Panc1 (cell line): ENCODE results near the gene DLL3. TPM values are rescaled to one million over a fixed set of nuclear protein-coding genes. Genes with fewer than 3 reads are reported as not detected.

Experiments used
- ATAC-seq: fragments of 200-7000 bp; cut with Tn5 transposase; 2 replicates; pipeline ENCODE4 v1.9.1; 2020; ENCODE audit warnings: mild to moderate bottlenecking, moderate library complexity
- BruUV-seq: library from RNA; stranded (reverse); fragments of 400-500 nt; replicated peaks from 2 replicates; lab custom pipeline; 2021; lab: Mats Ljungman, UMichigan
- CTCF ChIA-PET: fragments of 300-600 bp; sonication (Branson Sonifier 250); formaldehyde crosslinking; loops from one replicate; lab custom pipeline; 2022; ENCODE audit warnings: antibody characterized with exemption; lab: Charles Lee
- POLR2A ChIA-PET: fragments of 300-600 bp; sonication (Branson Sonifier 250); formaldehyde crosslinking; loops from one replicate; lab custom pipeline; 2022; ENCODE audit warnings: antibody characterized with exemption; lab: Charles Lee
- DNase-seq: peaks from one replicate; pipeline ENCODE4 v3.0.0-alpha.2; 2010; ENCODE audit warnings: low read depth, low spot score
- H3K27ac ChIP-seq: 2 replicates; pipeline ENCODE4 v1.5.1; 2011; ENCODE audit warnings: mild to moderate bottlenecking, low read length, inconsistent platforms
- H3K27me3 ChIP-seq: fragments of 200-500 bp; sonication (Bioruptor generic); 2 replicates; pipeline ENCODE4 v1.6.0; 2014; ENCODE audit warnings: low read length, inconsistent platforms; ENCODE audit not compliant: control insufficient read depth, insufficient read depth
- H3K36me3 ChIP-seq: fragments of 200-500 bp; sonication (Bioruptor generic); 2 replicates; pipeline ENCODE4 v1.5.1; 2014; ENCODE audit warnings: inconsistent platforms, mild to moderate bottlenecking, low read length, moderate library complexity; ENCODE audit not compliant: control insufficient read depth, insufficient read depth
- H3K4me1 ChIP-seq: 2 replicates; pipeline ENCODE4 v1.5.1; 2011; ENCODE audit warnings: inconsistent platforms, mild to moderate bottlenecking, low read length, moderate library complexity; ENCODE audit not compliant: control insufficient read depth, insufficient read depth
- H3K4me3 ChIP-seq, 2 experiments: 2 replicates each; pipeline ENCODE4 v1.5.1; 2011 to 2012; ENCODE audit warnings: low read depth in 2 of 2, low read length in 2 of 2, mild to moderate bottlenecking in 2 of 2, inconsistent platforms in 1 of 2, moderate library complexity in 1 of 2
- H3K9me3 ChIP-seq: fragments of 200-500 bp; sonication (Bioruptor generic); 2 replicates; pipeline ENCODE4 v1.5.1; 2014; ENCODE audit warnings: low read depth, mild to moderate bottlenecking, inconsistent platforms, low read length, moderate library complexity; ENCODE audit not compliant: control insufficient read depth, insufficient read depth
- CTCF ChIP-seq: fragments of 450-650 bp; IDR thresholded peaks from 2 replicates; pipeline ENCODE4 v1.5.1; 2017; ENCODE audit warnings: mild to moderate bottlenecking
- POLR2AphosphoS5 ChIP-seq: IDR thresholded peaks from 2 replicates; pipeline ENCODE4 v1.6.1; 2012; ENCODE audit warnings: mild to moderate bottlenecking, low read depth, low read length, moderate library complexity
- REST ChIP-seq, 2 experiments: IDR thresholded peaks; 2 replicates each; pipeline ENCODE4 v1.6.1; 2011 to 2012; ENCODE audit warnings: low read depth in 2 of 2, control low read depth in 1 of 2, low read length in 1 of 2, mild to moderate bottlenecking in 1 of 2, moderate library complexity in 1 of 2; ENCODE audit not compliant: insufficient read depth in 1 of 2
- SIN3A ChIP-seq: IDR thresholded peaks from 2 replicates; pipeline ENCODE4 v1.6.1; 2012; ENCODE audit warnings: low read depth, mild to moderate bottlenecking, low read length, moderate library complexity, borderline replicate concordance; ENCODE audit not compliant: insufficient read depth
- TCF7L2 ChIP-seq: IDR thresholded peaks from 2 replicates; pipeline ENCODE4 v1.6.1; 2011; ENCODE audit warnings: mild to moderate bottlenecking, low read depth, low read length, inconsistent platforms
- in situ Hi-C: cut with HindIII; loops from 2 replicates; pipeline ENCODE4 v1.10.0; 2016; ENCODE audit warnings: low sequenced_read_pairs, low pct_unique_long_range_greater_than_20kb
- intact Hi-C: fragments of 100-400 bp; cut with micrococcal nuclease; formaldehyde crosslinking; loops from one replicate; pipeline ENCODE4 v1.10.0; 2022; ENCODE audit not compliant: unreplicated experiment
- total RNA-seq: library from RNA; stranded (reverse); gene quantifications from one replicate; pipeline ENCODE4 v1.2.1, GENCODE V29; 2021; ENCODE audit not compliant: unreplicated experiment

The DLL3 gene
- total RNA-seq, 1 experiment from 2014 or later, result 76.9 TPM

- TF ChIP-seq CTCF (no peak), SIN3A (no peak), POLR2AphosphoS5 (no peak), REST (IDR thresholded peaks at IDR 0.05; ENCODE audit: insufficient read depth in 1 of 2, low read depth in 2 of 2, low read length in 1 of 2) (no peak), TCF7L2 (no peak)
- intact Hi-C loops, result loop anchor here (2.0 to 5.0 kb wide), 2 partner anchors 219 to 292 kb away; no protein-coding TSS in a partner anchor
- ChIA-PET POLR2A (no interaction called here), CTCF (interaction anchor here (0.9 to 17.8 kb wide), 8 partner anchors 11 to 218 kb away, joined by 3 to 508 read pairs (median 22); partner anchors contain the start of gene RPS16)
- Histone ChIP-seq H3K4me1 (no peaks in the 10 kb centered on the region), H3K9me3 (no peaks in the 10 kb centered on the region), H3K27ac (no peak overlapping the region), H3K27me3 (peaks cover 32% of the 10 kb centered on the region), H3K36me3 (no peaks in the 10 kb centered on the region), H3K4me3 (no peak overlapping the region)
- ATAC-seq (no peak), DNase-seq (no peak)
- in situ Hi-C loops, result no loop called here
- no TSS peak for BruUV-seq
Measured at GRCh38 chr19:39550197-39550596, 51.5 kb downstream of the DLL3 start.

- ChIA-PET POLR2A (interaction anchor here (2.0 kb wide), 1 partner anchor 117 kb away, joined by 9 read pairs; the partner anchor contains the start of gene RPS16), CTCF (interaction anchor here (0.6 to 17.8 kb wide), 13 partner anchors 9 to 418 kb away, joined by 3 to 508 read pairs (median 5); partner anchors contain the start of genes DLL3 and PSMC4)
- peaks cover 25% of the 10 kb centered on the region for H3K27me3 ChIP-seq
- no peak overlapping the region for H3K4me3 ChIP-seq
- H3K27ac ChIP-seq, result no peak overlapping the region
- no peak for TF ChIP-seq POLR2AphosphoS5
- TF ChIP-seq TCF7L2, result no peak
- no peak for TF ChIP-seq REST (IDR thresholded peaks at IDR 0.05; ENCODE audit: insufficient read depth in 1 of 2, low read depth in 2 of 2, low read length in 1 of 2)
- TF ChIP-seq CTCF, result no peak
- no peak for TF ChIP-seq SIN3A
- H3K9me3 ChIP-seq, result no peaks in the 10 kb centered on the region
- no peak for ATAC-seq
- in situ Hi-C loops (no loop called here), intact Hi-C loops (loop anchor here (5.0 kb wide), 1 partner anchor 289 kb away; no protein-coding TSS in a partner anchor)
- H3K4me1 ChIP-seq, result peaks cover 12% of the 10 kb centered on the region
- no peak for DNase-seq
- no peaks in the 10 kb centered on the region for H3K36me3 ChIP-seq
- BruUV-seq, result no TSS peak
Measured at GRCh38 chr19:39553082-39553652, 54.4 kb downstream of the DLL3 start.
